DMS114 treated with DMSO at 0.1 percent for 48 hours (cell line): ENCODE data around the gene NRSN2.
A peak's percentile ranks its signal among the peaks of the same experiment; 100 is the strongest.

Experiments
- DNase-seq: peaks from one replicate; lab custom pipeline; 2025; ENCODE audit not compliant: unreplicated experiment; lab: John Stamatoyannopoulos, UW

The NRSN2 gene

GRCh38 chr20:346640-347316 lies at the start of gene NRSN2:
TSS of gene NRSN2 (plus strand) at chr20:347111. CDS start at chr20:349644, 2,533 bp downstream.
- peak; percentile 31 for DNase-seq

GRCh38 chr20:297925-298775 lies 48.8 kb upstream of the NRSN2 start:
- DNase-seq = no peak

- DNase-seq = no peak
Observed at GRCh38 chr20:298776-299391, 48.0 kb upstream of the NRSN2 start.

GRCh38 chr20:300345-300990 lies 46.4 kb upstream of the NRSN2 start:
- DNase-seq = no peak

GRCh38 chr20:301886-302848 lies 44.7 kb upstream of the NRSN2 start:
- DNase-seq = no peak

GRCh38 chr20:305745-306144 lies 41.2 kb upstream of the NRSN2 start:
- DNase-seq = no peak

- no peak for DNase-seq
Observed at GRCh38 chr20:308427-309038, 38.4 kb upstream of the NRSN2 start.

- DNase-seq = no peak
Observed at GRCh38 chr20:309306-309840, 37.5 kb upstream of the NRSN2 start.

GRCh38 chr20:309841-310644 lies 36.9 kb upstream of the NRSN2 start:
- peak; percentile 87 for DNase-seq

GRCh38 chr20:310645-311044 lies 36.3 kb upstream of the NRSN2 start:
- no peak for DNase-seq

- no peak for DNase-seq
Observed at GRCh38 chr20:311609-312008, 35.3 kb upstream of the NRSN2 start.

- no peak for DNase-seq
Observed at GRCh38 chr20:312067-312466, 34.8 kb upstream of the NRSN2 start.

- DNase-seq = no peak
Observed at GRCh38 chr20:312866-313265, 34.0 kb upstream of the NRSN2 start.

- no peak for DNase-seq
Observed at GRCh38 chr20:313402-313801, 33.5 kb upstream of the NRSN2 start.

GRCh38 chr20:313948-314347 lies 33.0 kb upstream of the NRSN2 start:
- DNase-seq = no peak

GRCh38 chr20:316316-317068 lies 30.4 kb upstream of the NRSN2 start:
- no peak for DNase-seq

GRCh38 chr20:324177-325044 lies 22.5 kb upstream of the NRSN2 start:
- peak; percentile 80 for DNase-seq
